HEK293T (cell line): ENCODE results near the gene MED15.

Experiments
- ARNT ChIP-seq: fragments of 450-650 bp; IDR thresholded peaks from 2 replicates; pipeline ENCODE4 v1.6.1; 2017; ENCODE audit warnings: mild to moderate bottlenecking
- BHLHE40 ChIP-seq: fragments of 450-650 bp; IDR thresholded peaks from 2 replicates; pipeline ENCODE4 v1.6.1; 2016; ENCODE audit warnings: mild to moderate bottlenecking, moderate library complexity, borderline replicate concordance
- ELF4 ChIP-seq: fragments of 450-650 bp; IDR thresholded peaks from 2 replicates; pipeline ENCODE4 v1.6.1; 2017; ENCODE audit warnings: antibody characterized with exemption
- FOXA1 ChIP-seq: fragments of 450-650 bp; IDR thresholded peaks from 2 replicates; pipeline ENCODE4 v1.6.1; 2016; ENCODE audit warnings: mild to moderate bottlenecking
- FOXK2 ChIP-seq: fragments of 450-650 bp; IDR thresholded peaks from 2 replicates; pipeline ENCODE4 v1.6.1; 2016; ENCODE audit warnings: mild to moderate bottlenecking
- HDGF ChIP-seq: fragments of 450-650 bp; IDR thresholded peaks from 2 replicates; pipeline ENCODE4 v1.6.1; 2017; ENCODE audit warnings: antibody characterized with exemption, borderline replicate concordance
- L3MBTL2 ChIP-seq: fragments of 450-650 bp; conservative IDR thresholded peaks from 2 replicates; pipeline ENCODE4 v1.6.1; 2016; ENCODE audit warnings: mild to moderate bottlenecking
- LEF1 ChIP-seq: fragments of 450-650 bp; IDR thresholded peaks from 2 replicates; pipeline ENCODE4 v1.6.1; 2017; ENCODE audit warnings: mild to moderate bottlenecking, borderline replicate concordance
- NFRKB ChIP-seq: fragments of 450-650 bp; IDR thresholded peaks from 2 replicates; pipeline ENCODE4 v1.6.1; 2016; ENCODE audit warnings: mild to moderate bottlenecking, moderate library complexity
- SP1 ChIP-seq: fragments of 450-650 bp; IDR thresholded peaks from 2 replicates; pipeline ENCODE4 v1.6.1; 2017
- SUZ12 ChIP-seq: fragments of 450-650 bp; IDR thresholded peaks from 2 replicates; pipeline ENCODE4 v1.6.1; 2016; ENCODE audit warnings: mild to moderate bottlenecking
- TARDBP ChIP-seq: fragments of 450-650 bp; IDR thresholded peaks from 2 replicates; pipeline ENCODE4 v1.6.1; 2016
- ZNF384 ChIP-seq: fragments of 450-650 bp; IDR thresholded peaks from 2 replicates; pipeline ENCODE4 v1.6.1; 2016

GRCh38 chr22:20632082-20632481 is 124.7 kb downstream of the MED15 start:
- TF ChIP-seq ZNF384 = no peak
- no peak for TF ChIP-seq SP1
- TF ChIP-seq FOXA1 = no peak
- TF ChIP-seq SUZ12 = no peak
- TF ChIP-seq ARNT = no peak
- no peak for TF ChIP-seq LEF1
- no peak for TF ChIP-seq ELF4
- TF ChIP-seq TARDBP = no peak
- TF ChIP-seq BHLHE40 = no peak
- no peak for TF ChIP-seq FOXK2
- TF ChIP-seq L3MBTL2 = no peak
- TF ChIP-seq HDGF = no peak
- TF ChIP-seq NFRKB = no peak
